HepG2 (cell line): ENCODE measurements around the gene NPNT. TPM values are rescaled to one million over a fixed set of nuclear protein-coding genes. Genes with fewer than 3 reads are reported as not detected.

Experiments
- ATF7 ChIP-seq, 2 experiments: fragments of 450-650 bp in 1 of 2; sonication (generic) in 1 of 2; formaldehyde crosslinking in 1 of 2; IDR thresholded peaks; 2 replicates each; pipeline versions ENCODE4 v1.4.0 to v1.6.1; 2016 to 2020; ENCODE audit warnings: antibody characterized with exemption in 1 of 2, mild to moderate bottlenecking in 1 of 2, missing genetic modification reagents in 1 of 2
- FOXA3 ChIP-seq: IDR thresholded peaks from 2 replicates; pipeline ENCODE4 v1.6.1; 2016; ENCODE audit warnings: missing genetic modification reagents, missing compliant biosample characterization
- HNF4A ChIP-seq: sonication (generic); formaldehyde crosslinking; IDR thresholded peaks from 2 replicates; pipeline ENCODE4 v1.4.0; 2020; ENCODE audit warnings: missing genetic modification reagents
- NFIC ChIP-seq: IDR thresholded peaks from 2 replicates; pipeline ENCODE4 v1.6.1; 2012; ENCODE audit warnings: mild to moderate bottlenecking, low read length, inconsistent platforms
- RAD21 ChIP-seq: fragments of 450-650 bp; formaldehyde crosslinking; IDR thresholded peaks from 2 replicates; pipeline ENCODE4 v1.5.0; 2020; ENCODE audit warnings: mild to moderate bottlenecking
- RCOR2 ChIP-seq: IDR thresholded peaks from 2 replicates; pipeline ENCODE4 v1.6.1; 2016; ENCODE audit warnings: missing biosample characterization, missing genetic modification reagents
- RFX5 ChIP-seq: IDR thresholded peaks from 2 replicates; pipeline ENCODE4 v1.6.1; 2011; ENCODE audit warnings: low read depth, low read length, improper control_type of control experiment
- SRSF4 ChIP-seq: fragments of 200-400 bp; formaldehyde crosslinking; IDR thresholded peaks from one replicate; pipeline ENCODE4 v1.6.1; 2018; ENCODE audit warnings: mild to moderate bottlenecking, low read depth, low read length, moderate library complexity; ENCODE audit not compliant: poor library complexity, severe bottlenecking
- XRCC5 ChIP-seq: fragments of 200-400 bp; formaldehyde crosslinking; optimal IDR thresholded peaks from 2 replicates; pipeline ENCODE3; 2017; ENCODE audit warnings: mild to moderate bottlenecking, low read length
- ZC3H13 ChIP-seq: sonication (generic); formaldehyde crosslinking; IDR thresholded peaks from 2 replicates; pipeline ENCODE4 v1.8.1; 2023; ENCODE audit warnings: mild to moderate bottlenecking, missing genetic modification reagents, moderate library complexity
- ZHX2 ChIP-seq, 2 experiments: sonication (generic) in 1 of 2; formaldehyde crosslinking in 1 of 2; IDR thresholded peaks; 2 replicates each; pipeline versions ENCODE4 v1.6.1 to v1.9.0; 2014 to 2022; ENCODE audit warnings: antibody characterized with exemption in 1 of 2, borderline replicate concordance in 1 of 2, inconsistent platforms in 1 of 2, low read depth in 1 of 2, missing genetic modification reagents in 1 of 2
- ZNF678 ChIP-seq: sonication (generic); formaldehyde crosslinking; IDR thresholded peaks from 2 replicates; pipeline ENCODE4 v1.4.0; 2020; ENCODE audit warnings: mild to moderate bottlenecking, missing genetic modification reagents
- ZNF768 ChIP-seq: sonication (generic); formaldehyde crosslinking; IDR thresholded peaks from 2 replicates; pipeline ENCODE4 v1.4.0; 2020; ENCODE audit warnings: missing genetic modification reagents
- ZNF773 ChIP-seq: sonication (generic); formaldehyde crosslinking; IDR thresholded peaks from 2 replicates; pipeline ENCODE4 v1.4.0; 2020; ENCODE audit warnings: missing genetic modification reagents, borderline replicate concordance
- polyA plus RNA-seq, 8 experiments: library from polyadenylated mRNA; depleted of rRNA in 3 of 8; stranded (reverse) in 7 of 8; unstranded in 1 of 8; fragments of >200 nt; fragmentation: Illumina TruSeq in 4 of 8; extraction: Trizol in 4 of 8; gene quantifications; 2 replicates each; pipeline versions ENCODE4 v1.2.1 to v1.2.3, GENCODE V29; 2011 to 2016; ENCODE audit warnings: low read depth in 4 of 8, missing spikeins in 1 of 8, mixed read lengths in 1 of 8; ENCODE audit not compliant: insufficient read depth in 1 of 8
- total RNA-seq, 5 experiments: library from RNA; depleted of rRNA; stranded (reverse); fragments of >200 nt; fragmentation: Illumina TruSeq; extraction: Trizol; gene quantifications; 2 replicates each; pipeline ENCODE4 v1.2.3, GENCODE V29; 2016; ENCODE audit warnings: low read depth in 1 of 5
- TF ChIP-seq, protein P1 (sequence below): IDR thresholded peaks from 2 replicates; pipeline ENCODE4 v1.6.1; 2016; ENCODE audit warnings: low read depth, missing genetic modification reagents, missing compliant biosample characterization
- TF ChIP-seq, protein P2 (sequence below): IDR thresholded peaks from 2 replicates; pipeline ENCODE4 v1.6.1; 2016; ENCODE audit warnings: low read depth

NPNT gene
- total and polyA plus RNA-seq, 2 of the 13 experiments (the other 11 are each of a cell fraction or from before 2014, with no cell fraction given): 1.1 to 19.1 TPM

DNA sequence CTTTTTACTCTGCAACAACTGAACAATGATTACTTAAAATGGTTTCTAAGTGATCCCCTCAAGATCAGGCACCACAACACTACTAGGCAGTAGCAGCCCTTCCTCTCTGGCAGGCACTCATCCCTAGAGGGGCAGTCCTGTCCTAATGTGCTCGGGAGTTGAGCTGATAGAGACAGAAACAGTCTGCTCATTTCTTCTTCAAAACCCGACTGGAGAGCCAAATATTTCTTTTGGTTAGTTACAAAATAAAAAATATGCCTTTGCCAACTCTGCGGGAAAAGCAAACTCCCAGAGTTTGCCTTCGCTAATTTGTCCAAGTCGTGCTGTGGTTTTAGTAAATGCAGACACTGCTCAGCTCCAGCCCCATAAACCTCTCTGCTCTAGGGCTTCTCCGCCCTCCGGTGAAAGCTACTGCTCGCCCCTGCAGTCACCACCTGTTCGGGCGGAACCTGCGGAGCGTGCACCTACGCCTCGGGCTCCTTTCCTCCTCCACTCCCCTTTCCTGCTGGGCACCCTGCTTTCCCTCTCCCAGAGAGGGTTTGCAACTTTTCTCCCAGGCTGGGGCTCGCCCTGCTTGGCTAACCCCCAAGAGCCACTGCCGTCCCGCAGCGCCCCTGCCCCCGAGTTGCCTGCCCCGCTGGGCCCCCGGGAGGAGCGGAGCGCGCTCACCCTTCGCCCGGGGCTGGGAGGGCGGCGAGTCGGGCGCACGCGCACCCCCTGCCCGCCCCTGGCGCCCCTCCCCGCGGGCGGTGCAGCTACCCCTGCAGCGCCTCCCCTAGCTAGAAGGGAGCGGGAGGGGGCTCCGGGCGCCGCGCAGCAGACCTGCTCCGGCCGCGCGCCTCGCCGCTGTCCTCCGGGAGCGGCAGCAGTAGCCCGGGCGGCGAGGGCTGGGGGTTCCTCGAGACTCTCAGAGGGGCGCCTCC is at the start of gene NPNT (continued):
- TF ChIP-seq ZHX2 (IDR thresholded peaks at IDR 0.05; ENCODE audit: low read depth) (no peak), ZHX2 (CRISPR knock-in tag; IDR thresholded peaks at IDR 0.05; ENCODE audit: borderline replicate concordance) (no peak), ATF7 (IDR thresholded peaks at IDR 0.05) (no peak), ATF7 (CRISPR knock-in tag; IDR thresholded peaks at IDR 0.05) (no peak), NFIC (no peak), ZNF678 (CRISPR knock-in tag) (no peak), RCOR2 (CRISPR knock-in tag) (no peak), XRCC5 (no peak), HNF4A (CRISPR knock-in tag) (no peak), RFX5 (no peak), SRSF4 (no peak), ZC3H13 (CRISPR knock-in tag) (no peak), RAD21 (no peak), FOXA3 (CRISPR knock-in tag) (no peak), ZNF768 (CRISPR knock-in tag) (0 out of 2 replicates have a peak, but pooled peaks have one; percentile 3), ZNF773 (no peak)
- TF ChIP-seq, protein P1, sequence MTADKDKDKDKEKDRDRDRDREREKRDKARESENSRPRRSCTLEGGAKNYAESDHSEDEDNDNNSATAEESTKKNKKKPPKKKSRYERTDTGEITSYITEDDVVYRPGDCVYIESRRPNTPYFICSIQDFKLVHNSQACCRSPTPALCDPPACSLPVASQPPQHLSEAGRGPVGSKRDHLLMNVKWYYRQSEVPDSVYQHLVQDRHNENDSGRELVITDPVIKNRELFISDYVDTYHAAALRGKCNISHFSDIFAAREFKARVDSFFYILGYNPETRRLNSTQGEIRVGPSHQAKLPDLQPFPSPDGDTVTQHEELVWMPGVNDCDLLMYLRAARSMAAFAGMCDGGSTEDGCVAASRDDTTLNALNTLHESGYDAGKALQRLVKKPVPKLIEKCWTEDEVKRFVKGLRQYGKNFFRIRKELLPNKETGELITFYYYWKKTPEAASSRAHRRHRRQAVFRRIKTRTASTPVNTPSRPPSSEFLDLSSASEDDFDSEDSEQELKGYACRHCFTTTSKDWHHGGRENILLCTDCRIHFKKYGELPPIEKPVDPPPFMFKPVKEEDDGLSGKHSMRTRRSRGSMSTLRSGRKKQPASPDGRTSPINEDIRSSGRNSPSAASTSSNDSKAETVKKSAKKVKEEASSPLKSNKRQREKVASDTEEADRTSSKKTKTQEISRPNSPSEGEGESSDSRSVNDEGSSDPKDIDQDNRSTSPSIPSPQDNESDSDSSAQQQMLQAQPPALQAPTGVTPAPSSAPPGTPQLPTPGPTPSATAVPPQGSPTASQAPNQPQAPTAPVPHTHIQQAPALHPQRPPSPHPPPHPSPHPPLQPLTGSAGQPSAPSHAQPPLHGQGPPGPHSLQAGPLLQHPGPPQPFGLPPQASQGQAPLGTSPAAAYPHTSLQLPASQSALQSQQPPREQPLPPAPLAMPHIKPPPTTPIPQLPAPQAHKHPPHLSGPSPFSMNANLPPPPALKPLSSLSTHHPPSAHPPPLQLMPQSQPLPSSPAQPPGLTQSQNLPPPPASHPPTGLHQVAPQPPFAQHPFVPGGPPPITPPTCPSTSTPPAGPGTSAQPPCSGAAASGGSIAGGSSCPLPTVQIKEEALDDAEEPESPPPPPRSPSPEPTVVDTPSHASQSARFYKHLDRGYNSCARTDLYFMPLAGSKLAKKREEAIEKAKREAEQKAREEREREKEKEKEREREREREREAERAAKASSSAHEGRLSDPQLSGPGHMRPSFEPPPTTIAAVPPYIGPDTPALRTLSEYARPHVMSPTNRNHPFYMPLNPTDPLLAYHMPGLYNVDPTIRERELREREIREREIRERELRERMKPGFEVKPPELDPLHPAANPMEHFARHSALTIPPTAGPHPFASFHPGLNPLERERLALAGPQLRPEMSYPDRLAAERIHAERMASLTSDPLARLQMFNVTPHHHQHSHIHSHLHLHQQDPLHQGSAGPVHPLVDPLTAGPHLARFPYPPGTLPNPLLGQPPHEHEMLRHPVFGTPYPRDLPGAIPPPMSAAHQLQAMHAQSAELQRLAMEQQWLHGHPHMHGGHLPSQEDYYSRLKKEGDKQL (CRISPR knock-in tag): no peak
- TF ChIP-seq, protein P2, sequence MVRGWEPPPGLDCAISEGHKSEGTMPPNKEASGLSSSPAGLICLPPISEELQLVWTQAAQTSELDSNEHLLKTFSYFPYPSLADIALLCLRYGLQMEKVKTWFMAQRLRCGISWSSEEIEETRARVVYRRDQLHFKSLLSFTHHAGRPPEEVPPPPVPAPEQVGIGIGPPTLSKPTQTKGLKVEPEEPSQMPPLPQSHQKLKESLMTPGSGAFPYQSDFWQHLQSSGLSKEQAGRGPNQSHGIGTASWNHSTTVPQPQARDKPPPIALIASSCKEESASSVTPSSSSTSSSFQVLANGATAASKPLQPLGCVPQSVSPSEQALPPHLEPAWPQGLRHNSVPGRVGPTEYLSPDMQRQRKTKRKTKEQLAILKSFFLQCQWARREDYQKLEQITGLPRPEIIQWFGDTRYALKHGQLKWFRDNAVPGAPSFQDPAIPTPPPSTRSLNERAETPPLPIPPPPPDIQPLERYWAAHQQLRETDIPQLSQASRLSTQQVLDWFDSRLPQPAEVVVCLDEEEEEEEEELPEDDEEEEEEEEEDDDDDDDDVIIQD (CRISPR knock-in tag): no peak
